ENCODE data around the gene TMEM207. TPM values are rescaled to one million over a fixed set of nuclear protein-coding genes. Genes with fewer than 3 reads are reported as not detected.

TMEM207 gene
- total RNA-seq, 2 donors from 2014 or later = not detected

- H3K27ac ChIP-seq = no peak overlapping the region
- DNase-seq (ENCODE audit: low spot score) = no peak
- H3K4me1 ChIP-seq = no peaks in the 10 kb centered on the region
Observed at GRCh38 chr3:190458040-190458439, 8.3 kb upstream of the TMEM207 start.

GRCh38 chr3:190456770-190457169 lies 7.1 kb upstream of the TMEM207 start:
- Histone ChIP-seq H3K4me1 (no peaks in the 10 kb centered on the region), H3K9me3 (no peaks in the 10 kb centered on the region), H3K27ac (no peak overlapping the region), H3K4me3 (no peak overlapping the region), H3K27me3 (no peaks in the 10 kb centered on the region), H3K36me3 (no peaks in the 10 kb centered on the region)
- no peak for TF ChIP-seq CTCF (IDR thresholded peaks at IDR 0.05)
- no peak for DNase-seq (ENCODE audit: low spot score)

More at GRCh38 chr3:190458040-190458439, 8.3 kb upstream of the TMEM207 start:
- H3K36me3 ChIP-seq = no peaks in the 10 kb centered on the region
- H3K4me3 ChIP-seq = no peak overlapping the region
- no peak for TF ChIP-seq CTCF (IDR thresholded peaks at IDR 0.05)
- H3K9me3 ChIP-seq = no peaks in the 10 kb centered on the region
- H3K27me3 ChIP-seq = no peaks in the 10 kb centered on the region

- Histone ChIP-seq H3K4me3 (no peak overlapping the region), H3K36me3 (no peaks in the 10 kb centered on the region), H3K4me1 (no peaks in the 10 kb centered on the region), H3K27me3 (no peaks in the 10 kb centered on the region), H3K27ac (no peak overlapping the region), H3K9me3 (no peaks in the 10 kb centered on the region)
- no peak for DNase-seq (ENCODE audit: low spot score)
- TF ChIP-seq CTCF (IDR thresholded peaks at IDR 0.05) = no peak
Observed at GRCh38 chr3:190455828-190456227, 6.1 kb upstream of the TMEM207 start.

GRCh38 chr3:190448256-190448655 lies 1.4 kb downstream of the TMEM207 start:
- no peak for TF ChIP-seq CTCF (IDR thresholded peaks at IDR 0.05)
- Histone ChIP-seq H3K4me3 (no peak overlapping the region), H3K4me1 (no peaks in the 10 kb centered on the region), H3K27ac (no peak overlapping the region), H3K27me3 (no peaks in the 10 kb centered on the region), H3K9me3 (no peaks in the 10 kb centered on the region), H3K36me3 (no peaks in the 10 kb centered on the region)
- DNase-seq (ENCODE audit: low spot score) = no peak

GRCh38 chr3:190446573-190447279 lies 3.0 kb downstream of the TMEM207 start:
- TF ChIP-seq CTCF (IDR thresholded peaks at IDR 0.05) = no peak

More at GRCh38 chr3:190446573-190447279, 3.0 kb downstream of the TMEM207 start:
- Histone ChIP-seq H3K36me3 (no peaks in the 10 kb centered on the region), H3K9me3 (no peaks in the 10 kb centered on the region), H3K27me3 (no peaks in the 10 kb centered on the region), H3K4me1 (no peaks in the 10 kb centered on the region), H3K4me3 (no peak overlapping the region), H3K27ac (no peak overlapping the region)
- DNase-seq (ENCODE audit: low spot score) = no peak

Measured in right atrium auricular region (tissue), 2 donors.